ENCODE results near the gene IGFN1. TPM values are rescaled to one million over a fixed set of nuclear protein-coding genes. Genes with fewer than 3 reads are reported as not detected.

The IGFN1 gene
- total RNA-seq, 1 experiment from 2014 or later = not detected

DNA sequence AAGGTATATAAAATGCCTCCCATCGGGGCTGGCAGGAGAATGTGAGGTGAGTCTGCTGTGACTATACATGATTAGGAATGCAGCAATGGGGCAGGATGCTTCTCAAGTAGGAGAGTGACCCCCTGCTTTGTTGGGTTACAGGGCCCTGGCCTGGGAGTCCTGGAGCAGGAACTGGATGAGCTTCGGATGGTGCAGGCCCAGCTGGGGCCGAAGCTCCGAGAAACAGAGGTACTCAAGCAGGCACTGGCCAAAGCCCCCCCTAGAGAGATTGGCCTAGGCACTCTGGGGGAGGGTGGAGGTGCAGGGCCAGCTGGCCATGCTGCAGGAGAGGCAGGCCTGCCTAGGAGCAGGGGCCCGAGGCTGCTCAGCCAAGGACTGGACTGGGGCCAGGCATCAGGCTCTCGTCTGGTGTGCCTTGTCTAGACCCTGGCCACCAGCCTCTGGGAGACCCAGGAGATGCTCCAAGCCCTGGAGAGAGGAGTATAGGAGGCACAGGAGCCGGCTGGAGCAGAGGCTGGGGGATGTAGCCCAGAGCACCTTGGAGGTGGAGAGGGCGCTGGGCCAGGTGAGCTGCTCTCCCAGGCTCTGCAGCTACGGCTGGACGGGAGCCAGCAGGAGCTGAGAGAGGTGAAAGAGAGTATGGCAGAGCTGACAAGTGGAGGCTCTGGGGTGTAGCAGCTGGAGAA is 59.8 kb downstream of the IGFN1 start:
- Histone ChIP-seq H4K20me1 (ENCODE audit: control insufficient read depth, insufficient read depth, insufficient read length) (peaks cover 4% of the 10 kb centered on the region), H4K8ac (replicated peaks; ENCODE audit: insufficient read length, low read depth, low read length) (no peak overlapping the region), H2BK120ac (ENCODE audit: low read depth, low read length, poor library complexity, severe bottlenecking) (no peak overlapping the region), H3K27ac (ENCODE audit: insufficient read length, low read depth, low read length) (no peak overlapping the region), H3K23ac (ENCODE audit: insufficient read length, low read depth, low read length) (no peak overlapping the region), H3K4ac (ENCODE audit: low read depth, low read length) (no peak overlapping the region), H3K56ac (ENCODE audit: insufficient read length, low read depth, low read length) (no peak overlapping the region), H2BK5ac (ENCODE audit: insufficient read length, low read length) (no peak overlapping the region), H4K91ac (ENCODE audit: insufficient read length, low read depth, low read length) (no peak overlapping the region), H3K79me2 (ENCODE audit: insufficient read depth, low read length) (no peaks in the 10 kb centered on the region), H3T11ph (ENCODE audit: low read length) (no peak overlapping the region), H2BK15ac (ENCODE audit: low read depth, low read length) (no peak overlapping the region), H3K79me1 (ENCODE audit: insufficient read depth, low read depth, low read length, poor library complexity, severe bottlenecking) (no peaks in the 10 kb centered on the region), H3K14ac (ENCODE audit: insufficient read depth, low read length) (no peak overlapping the region), H2AFZ (ENCODE audit: low read length) (no peak overlapping the region), H2BK12ac (ENCODE audit: insufficient read length, low read depth, low read length) (no peak overlapping the region), H3K4me1 (ENCODE audit: insufficient read depth, low read length) (no peaks in the 10 kb centered on the region), H3K4me2 (ENCODE audit: insufficient read depth, insufficient read length, low read length) (no peak overlapping the region), H3K9ac (ENCODE audit: extremely low read depth, insufficient read length, low read length) (no peak overlapping the region), H3K9me3 (ENCODE audit: control insufficient read depth, low read depth, low read length) (no peaks in the 10 kb centered on the region), H3K18ac (ENCODE audit: insufficient read length, low read depth, low read length) (no peak overlapping the region), H3K23me2 (ENCODE audit: insufficient read length, low read depth, low read length, poor library complexity, severe bottlenecking) (no peaks in the 10 kb centered on the region), H2AK5ac (ENCODE audit: insufficient read length, low read length) (no peak overlapping the region), H3K27me3 (ENCODE audit: insufficient read depth, low read length) (no peaks in the 10 kb centered on the region), H4K5ac (ENCODE audit: insufficient read length, low read depth, low read length) (no peak overlapping the region), H2BK20ac (ENCODE audit: low read depth, low read length, poor library complexity, severe bottlenecking) (no peak overlapping the region)
- H3K9me3 Mint-ChIP-seq = no peaks in the 10 kb centered on the region
- DNase-seq = no peak
- WGBS (ENCODE audit: extremely low coverage, insufficient read length, low lambda C conversion rate) = no CpG with 5 or more reads among the region's 10 CpGs
- no peaks in the 10 kb centered on the region for H3K36me3 Mint-ChIP-seq (ENCODE audit: insufficient read depth in 1 of 3, low read depth in 3 of 3)
- H3K27ac Mint-ChIP-seq = no peak overlapping the region
- no peaks in the 10 kb centered on the region for H3K4me1 Mint-ChIP-seq
- TF ChIP-seq, protein P1, sequence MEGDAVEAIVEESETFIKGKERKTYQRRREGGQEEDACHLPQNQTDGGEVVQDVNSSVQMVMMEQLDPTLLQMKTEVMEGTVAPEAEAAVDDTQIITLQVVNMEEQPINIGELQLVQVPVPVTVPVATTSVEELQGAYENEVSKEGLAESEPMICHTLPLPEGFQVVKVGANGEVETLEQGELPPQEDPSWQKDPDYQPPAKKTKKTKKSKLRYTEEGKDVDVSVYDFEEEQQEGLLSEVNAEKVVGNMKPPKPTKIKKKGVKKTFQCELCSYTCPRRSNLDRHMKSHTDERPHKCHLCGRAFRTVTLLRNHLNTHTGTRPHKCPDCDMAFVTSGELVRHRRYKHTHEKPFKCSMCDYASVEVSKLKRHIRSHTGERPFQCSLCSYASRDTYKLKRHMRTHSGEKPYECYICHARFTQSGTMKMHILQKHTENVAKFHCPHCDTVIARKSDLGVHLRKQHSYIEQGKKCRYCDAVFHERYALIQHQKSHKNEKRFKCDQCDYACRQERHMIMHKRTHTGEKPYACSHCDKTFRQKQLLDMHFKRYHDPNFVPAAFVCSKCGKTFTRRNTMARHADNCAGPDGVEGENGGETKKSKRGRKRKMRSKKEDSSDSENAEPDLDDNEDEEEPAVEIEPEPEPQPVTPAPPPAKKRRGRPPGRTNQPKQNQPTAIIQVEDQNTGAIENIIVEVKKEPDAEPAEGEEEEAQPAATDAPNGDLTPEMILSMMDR (conservative IDR thresholded peaks at IDR 0.05) = no peak
- H3K4me3 Mint-ChIP-seq = no peak overlapping the region
- peaks cover 3% of the 10 kb centered on the region for H3K27me3 Mint-ChIP-seq (ENCODE audit: low read depth)
